GM21825 (cell line): ENCODE results near the gene LGALS12.
"Not testable (repeated sequence)": the region's sequence is repeated elsewhere in the genome, so short reads cannot be mapped to it uniquely, and the experiment has no call there.

Experiments
- ATAC-seq: cut with Tn5 transposase; IDR thresholded peaks from one replicate; pipeline ENCODE4 v1.9.1; 2021; ENCODE audit warnings: mild to moderate bottlenecking, moderate library complexity; ENCODE audit not compliant: unreplicated experiment

LGALS12 gene

GRCh38 chr11:63532117-63532516, 26.2 kb downstream of the LGALS12 start:
- no peak for ATAC-seq

- ATAC-seq = no peak
Measured at GRCh38 chr11:63532799-63533475, 27.1 kb downstream of the LGALS12 start.

- no peak for ATAC-seq
Measured at GRCh38 chr11:63534076-63534475, 28.2 kb downstream of the LGALS12 start.

GRCh38 chr11:63534895-63535461, 29.1 kb downstream of the LGALS12 start:
- ATAC-seq = peak; percentile 38

GRCh38 chr11:63535734-63536133, 29.9 kb downstream of the LGALS12 start:
- no peak for ATAC-seq

GRCh38 chr11:63536669-63537292, 30.9 kb downstream of the LGALS12 start, which contains the start of gene PLAAT4:
PLAAT4 (plus strand) TSS chr11:63536808; CDS start chr11:63536869, 61 bp downstream.
- ATAC-seq = no peak

GRCh38 chr11:63537293-63538101, 31.6 kb downstream of the LGALS12 start:
- no peak for ATAC-seq

GRCh38 chr11:63542506-63542905, 36.6 kb downstream of the LGALS12 start:
- not testable (repeated sequence) for ATAC-seq

GRCh38 chr11:63543711-63544110, 37.8 kb downstream of the LGALS12 start:
- ATAC-seq = no peak

- no peak for ATAC-seq
Measured at GRCh38 chr11:63547061-63547460, 41.2 kb downstream of the LGALS12 start.

GRCh38 chr11:63548178-63548577, 42.3 kb downstream of the LGALS12 start:
- no peak for ATAC-seq

GRCh38 chr11:63549411-63549810, 43.5 kb downstream of the LGALS12 start:
- no peak for ATAC-seq

GRCh38 chr11:63550156-63550700, 44.3 kb downstream of the LGALS12 start:
- ATAC-seq = not testable (repeated sequence)

GRCh38 chr11:63551091-63551888, 45.4 kb downstream of the LGALS12 start:
- ATAC-seq = no peak

- ATAC-seq = no peak
Measured at GRCh38 chr11:63551889-63552266, 46.0 kb downstream of the LGALS12 start.

- no peak for ATAC-seq
Measured at GRCh38 chr11:63552921-63553320, 47.0 kb downstream of the LGALS12 start.

GRCh38 chr11:63553759-63554158, 47.9 kb downstream of the LGALS12 start:
- ATAC-seq = peak; percentile 83

- ATAC-seq = no peak
Measured at GRCh38 chr11:63554877-63555223, 49.0 kb downstream of the LGALS12 start.

GRCh38 chr11:63556404-63557013, 50.6 kb downstream of the LGALS12 start:
- ATAC-seq = no peak

GRCh38 chr11:63557570-63557969, 51.7 kb downstream of the LGALS12 start:
- ATAC-seq = no peak
